GM18505 (cell line): Measurements from ENCODE around the gene LRRC73.
"Not testable (repeated sequence)": the region's sequence is repeated elsewhere in the genome, so short reads cannot be mapped to it uniquely, and the experiment has no call there.

Experiments
- ATAC-seq: cut with Tn5 transposase; IDR thresholded peaks from one replicate; pipeline ENCODE4 v1.9.1; 2021; ENCODE audit not compliant: unreplicated experiment
- POLR2A ChIP-seq: IDR thresholded peaks from 4 replicates; pipeline ENCODE4 v1.6.1; 2011; ENCODE audit warnings: borderline replicate concordance; ENCODE audit not compliant: insufficient read depth, insufficient read length; ENCODE audit errors: extremely low read depth

Gene LRRC73, protein sequence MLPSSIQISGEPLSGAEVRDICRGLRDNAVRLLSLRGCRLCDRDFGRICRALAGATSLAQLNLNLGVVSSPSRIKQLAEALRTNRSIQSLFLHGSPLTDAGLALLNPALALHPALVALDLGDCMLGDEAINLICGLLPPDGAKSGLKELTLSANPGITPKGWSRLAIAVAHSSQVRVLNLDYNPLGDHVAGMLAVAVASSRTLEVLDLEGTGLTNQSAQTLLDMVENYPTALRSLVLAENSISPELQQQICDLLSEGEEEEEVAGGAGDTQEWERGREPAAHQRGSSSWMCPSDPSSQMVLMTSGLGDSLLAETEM

DNA sequence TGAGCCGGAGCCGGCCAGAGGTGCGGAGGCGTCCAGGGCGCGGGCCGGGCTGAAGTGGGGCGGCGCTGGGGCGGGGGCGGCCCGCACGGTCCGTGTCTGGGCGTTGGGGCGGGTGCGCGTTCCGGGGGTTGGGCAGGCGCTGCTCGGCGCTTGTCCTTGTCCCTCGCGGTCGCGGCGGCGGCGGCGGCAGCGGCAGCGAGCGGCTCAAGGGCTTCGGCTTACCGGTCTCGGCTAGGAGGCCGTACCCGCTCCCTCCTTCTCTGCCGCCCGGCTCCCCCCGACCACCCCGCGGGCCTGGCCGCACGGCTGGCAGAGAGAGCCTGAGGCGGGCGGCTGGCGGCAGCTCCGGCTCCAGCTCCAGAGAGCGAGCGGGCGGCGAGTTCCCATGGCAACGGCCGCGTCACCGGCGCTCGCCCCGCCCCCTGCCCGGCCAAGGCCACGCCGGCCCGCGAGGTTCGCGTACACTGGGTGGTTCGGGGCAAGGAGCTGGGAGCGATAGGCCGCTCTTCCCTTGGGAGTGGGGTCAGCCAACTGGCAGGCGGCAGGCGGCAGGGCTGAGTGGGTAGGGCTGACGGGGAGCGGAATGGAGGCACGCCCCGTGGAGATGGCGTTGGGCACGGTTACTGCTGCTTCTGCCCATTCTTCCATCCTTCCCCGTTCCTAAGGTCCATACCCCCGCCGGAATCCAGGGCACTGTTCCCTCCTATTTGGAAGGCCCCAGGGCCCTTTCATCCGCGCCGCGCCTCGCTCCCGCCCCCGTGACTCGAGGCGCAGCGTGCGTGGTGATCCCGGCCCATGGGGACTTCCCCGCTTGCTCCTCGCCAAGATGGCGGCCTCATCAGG, at the start of gene LRRC73:
LRRC73 (minus strand) TSS at position 363 of the 843 bp plus-strand sequence. CDS start 561 bp downstream, outside the sequence.
- TF ChIP-seq POLR2A: peak; percentile 27
- ATAC-seq: peak; percentile 48

DNA sequence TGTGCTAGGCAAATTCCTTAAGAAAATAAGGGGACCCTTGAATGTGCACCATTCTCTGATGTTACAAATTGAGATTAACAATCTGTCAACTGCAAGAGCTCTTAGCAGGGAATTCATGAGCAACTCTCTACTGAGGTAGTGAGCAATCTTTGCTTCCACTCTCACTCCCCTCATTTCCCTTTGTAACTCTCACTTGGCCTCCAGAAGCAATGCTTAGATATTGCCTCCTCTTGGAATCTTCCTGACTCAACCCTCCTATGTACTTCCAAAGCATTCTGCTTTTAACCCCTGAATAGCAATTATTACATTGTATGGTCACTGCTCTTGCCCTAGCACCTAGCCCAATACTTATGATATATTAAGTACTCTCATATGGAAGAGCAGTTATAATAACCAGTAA, 49.2 kb upstream of the LRRC73 start:
- no peak for TF ChIP-seq POLR2A
- ATAC-seq: no peak

DNA sequence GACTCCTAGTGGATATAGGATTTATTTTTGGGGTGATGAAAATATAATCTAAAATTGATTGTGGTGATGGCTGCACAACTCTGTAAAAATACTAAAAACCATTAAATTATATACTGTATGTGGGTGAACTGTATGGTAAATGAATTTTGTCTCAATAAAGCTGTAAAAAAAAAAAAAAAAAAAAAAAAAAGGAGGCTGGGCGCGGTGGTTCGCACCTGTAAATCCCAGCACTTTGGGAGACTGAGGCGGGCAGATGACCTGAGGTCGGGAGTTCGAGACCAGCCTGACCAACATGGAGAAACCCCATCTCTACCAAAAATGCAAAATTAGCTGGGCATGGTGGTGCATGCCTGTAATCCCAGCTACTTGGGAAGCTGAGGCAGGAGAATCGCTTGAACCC, 47.5 kb upstream of the LRRC73 start:
- ATAC-seq: not testable (repeated sequence)

DNA sequence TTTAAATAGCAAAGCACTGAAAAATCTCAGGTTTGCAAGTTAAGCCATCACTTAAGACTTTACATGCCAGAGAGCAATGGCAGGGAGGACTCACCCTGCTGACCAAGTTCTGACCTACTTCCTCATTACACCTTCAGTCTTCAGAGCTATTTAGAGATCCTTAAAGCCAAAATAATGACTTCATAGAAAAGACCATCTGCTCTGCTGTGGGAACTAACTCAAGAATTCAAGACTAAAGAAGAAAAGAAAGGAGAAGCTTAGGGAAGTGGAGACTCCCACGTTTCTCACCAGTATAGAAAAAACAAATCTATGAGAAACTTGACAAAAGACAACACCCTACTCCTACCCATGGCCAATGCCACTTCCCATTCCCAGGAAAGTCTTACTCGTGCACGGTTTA, 37.1 kb upstream of the LRRC73 start:
- no peak for ATAC-seq
- no peak for TF ChIP-seq POLR2A

DNA sequence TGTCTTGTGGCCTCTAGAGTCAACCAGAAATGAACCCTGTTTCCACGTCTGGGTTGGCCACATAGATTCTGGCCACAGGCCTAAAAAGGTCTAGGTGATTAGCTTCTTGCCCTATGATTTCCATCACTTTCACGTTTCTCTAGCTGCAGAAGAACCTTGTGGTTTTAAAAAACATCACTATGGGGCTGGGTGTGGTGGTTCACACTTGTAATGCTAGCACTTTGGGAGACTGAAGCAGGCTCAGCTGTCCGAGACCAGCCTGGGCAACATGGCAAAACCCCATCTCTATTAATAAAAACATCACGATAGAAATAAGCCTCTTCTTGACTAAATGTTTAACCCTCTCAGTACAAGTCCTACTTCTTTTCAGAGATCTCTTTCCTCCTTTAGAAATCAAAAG, 34.3 kb upstream of the LRRC73 start:
- no peak for TF ChIP-seq POLR2A
- no peak for ATAC-seq

DNA sequence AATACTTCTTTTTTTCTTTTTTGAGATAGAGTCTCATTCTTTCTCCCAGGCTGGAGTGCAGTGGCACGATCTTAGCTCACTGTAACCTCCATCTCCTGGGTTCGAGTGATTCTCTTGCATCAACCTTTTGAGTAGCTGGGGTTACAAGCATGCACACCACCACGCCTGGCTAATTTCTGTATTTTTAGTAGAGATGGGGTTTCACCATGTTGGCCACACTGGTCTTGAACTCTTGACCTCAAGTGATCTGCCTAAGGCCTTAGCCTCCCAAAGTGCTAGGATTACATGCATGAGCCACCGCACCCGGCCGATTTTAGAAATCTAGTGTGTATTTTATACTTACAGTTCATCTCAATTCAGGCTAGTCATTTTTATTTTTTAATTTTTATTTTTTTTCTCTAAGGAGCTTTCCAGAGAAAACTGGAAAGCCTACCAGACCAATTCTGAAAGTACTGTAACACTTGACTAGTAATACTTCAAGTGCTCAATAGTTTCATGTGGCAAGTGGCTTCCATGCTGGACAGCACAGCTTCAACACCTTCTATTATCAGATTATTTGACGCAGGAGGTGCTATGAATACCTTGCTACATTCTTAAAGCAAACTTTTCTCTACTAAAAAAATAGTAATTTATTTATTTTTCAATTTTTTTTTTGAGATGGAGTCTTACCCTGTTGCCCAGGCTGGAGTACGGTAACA, 31.8 kb upstream of the LRRC73 start:
- ATAC-seq: no peak
- TF ChIP-seq POLR2A: no peak

DNA sequence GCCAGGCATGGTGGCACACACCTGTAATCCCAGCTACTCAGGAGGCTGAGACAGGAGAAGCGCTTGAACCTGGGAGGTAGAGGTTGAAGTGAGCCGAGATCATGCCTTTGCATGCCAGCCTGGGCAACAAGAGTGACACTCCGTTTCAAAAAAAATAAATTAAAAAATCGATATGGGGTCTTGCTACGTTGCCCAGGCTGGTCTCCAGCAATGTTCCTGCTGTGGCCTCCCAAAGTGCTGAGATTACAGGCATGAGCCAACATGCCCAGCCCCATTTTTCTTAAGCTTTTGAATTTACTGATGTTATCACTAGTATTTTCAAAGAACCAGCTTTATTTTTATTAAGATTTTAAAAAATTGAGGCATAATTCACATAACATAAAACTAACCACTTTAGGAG, 30.4 kb upstream of the LRRC73 start:
- no peak for ATAC-seq
- no peak for TF ChIP-seq POLR2A

DNA sequence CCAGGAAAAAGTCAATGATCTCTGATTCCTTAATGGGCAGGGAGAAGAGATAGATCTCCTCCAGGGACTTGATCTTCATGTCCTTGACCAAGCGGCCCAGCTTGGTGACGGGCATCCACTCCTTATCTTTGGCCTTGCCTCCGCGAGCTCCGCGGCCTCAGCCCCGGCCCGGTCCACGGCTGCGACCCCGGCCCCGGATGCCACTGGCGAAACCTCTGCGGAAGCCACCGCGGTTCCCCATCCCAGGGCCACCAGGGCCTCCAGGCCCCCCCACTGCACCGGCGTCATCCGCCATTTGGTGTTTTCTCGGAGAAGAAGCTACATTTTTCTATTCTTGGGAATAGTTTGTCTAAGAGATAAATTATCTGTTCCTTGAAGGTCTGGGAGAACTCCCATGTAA, 29.3 kb upstream of the LRRC73 start:
- ATAC-seq: not testable (repeated sequence)

DNA sequence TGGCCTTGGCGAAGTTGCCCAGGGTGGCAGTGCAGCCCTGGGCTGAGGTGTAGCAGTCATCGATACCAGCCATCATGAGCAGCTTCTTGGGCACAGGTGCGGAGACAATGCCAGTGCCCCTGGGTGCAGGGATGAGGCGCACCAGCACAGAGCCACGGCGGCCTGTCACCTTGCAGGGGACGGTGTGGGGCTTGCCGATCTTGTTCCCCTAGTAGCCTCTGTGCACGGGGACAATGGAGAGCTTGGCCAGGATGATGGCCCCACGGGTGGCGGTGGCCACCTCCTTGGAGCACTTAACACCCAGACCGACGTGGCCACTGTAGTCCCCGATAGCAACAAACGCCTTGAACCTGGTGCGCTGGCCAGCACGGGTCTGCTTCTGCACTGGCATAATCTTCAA, 28.8 kb upstream of the LRRC73 start:
- ATAC-seq: not testable (repeated sequence)

DNA sequence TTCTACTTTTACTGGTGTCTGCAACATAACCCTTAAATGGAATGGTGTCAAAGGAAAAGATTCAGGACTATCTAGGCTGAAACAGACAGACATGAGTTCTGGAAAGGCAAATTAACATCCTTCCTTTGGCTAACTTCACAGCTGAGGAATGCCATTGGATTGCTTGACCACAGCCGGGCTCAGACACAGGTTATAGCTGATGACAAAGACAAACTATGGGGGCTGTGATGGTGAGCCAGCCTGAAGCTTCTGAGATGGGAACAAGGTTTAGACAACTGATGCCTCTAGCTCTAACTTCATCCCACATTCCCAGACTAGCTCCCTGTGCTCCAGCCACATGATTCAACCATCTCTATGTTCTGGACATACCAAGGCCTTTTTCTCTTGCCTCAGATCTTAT, 22.1 kb upstream of the LRRC73 start:
- no peak for TF ChIP-seq POLR2A
- no peak for ATAC-seq

DNA sequence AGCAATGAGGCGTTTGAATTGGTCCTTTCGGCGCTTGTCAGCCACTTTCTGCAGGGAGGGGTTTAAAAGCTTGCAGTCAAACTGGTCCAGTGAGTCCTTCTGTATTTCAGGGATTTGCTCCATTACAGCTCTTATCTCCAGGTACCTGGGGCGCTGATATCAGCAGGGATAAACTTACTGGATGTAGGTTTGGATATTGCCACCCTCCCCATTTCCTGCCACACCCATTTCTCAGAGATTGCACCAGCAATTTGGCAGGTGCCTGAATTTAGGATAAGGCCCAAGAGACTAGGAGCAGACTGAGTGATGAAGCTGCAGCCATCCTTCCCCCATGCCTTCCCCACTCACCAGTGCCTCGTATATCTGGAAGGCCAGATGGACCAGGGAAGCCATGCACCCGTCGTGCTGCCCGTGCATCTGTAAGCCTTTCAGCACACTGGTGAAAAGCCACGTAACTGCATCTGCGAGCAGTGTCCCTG, 14.4 kb upstream of the LRRC73 start:
- TF ChIP-seq POLR2A: no peak
- ATAC-seq: no peak

DNA sequence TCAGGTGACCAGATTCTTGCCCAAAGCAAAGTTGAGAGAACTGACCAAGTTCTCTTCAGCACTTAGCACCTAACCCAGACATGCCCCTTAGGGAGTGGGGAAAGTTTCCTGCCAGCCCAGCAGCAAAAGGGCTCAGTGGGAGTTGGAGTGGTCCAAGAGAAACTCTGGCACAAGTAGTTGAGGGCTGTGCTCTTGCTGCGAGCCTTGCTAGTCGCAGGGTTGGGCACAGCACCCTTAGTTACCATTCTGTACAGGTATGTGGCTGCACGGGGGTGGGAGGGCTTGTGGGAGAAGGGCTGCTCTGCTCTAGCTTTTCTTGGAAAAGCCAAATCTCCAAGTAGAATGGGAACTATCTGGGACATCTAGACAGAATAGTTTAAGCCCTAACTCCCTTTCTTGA, 13.1 kb upstream of the LRRC73 start:
- no peak for TF ChIP-seq POLR2A
- no peak for ATAC-seq

DNA sequence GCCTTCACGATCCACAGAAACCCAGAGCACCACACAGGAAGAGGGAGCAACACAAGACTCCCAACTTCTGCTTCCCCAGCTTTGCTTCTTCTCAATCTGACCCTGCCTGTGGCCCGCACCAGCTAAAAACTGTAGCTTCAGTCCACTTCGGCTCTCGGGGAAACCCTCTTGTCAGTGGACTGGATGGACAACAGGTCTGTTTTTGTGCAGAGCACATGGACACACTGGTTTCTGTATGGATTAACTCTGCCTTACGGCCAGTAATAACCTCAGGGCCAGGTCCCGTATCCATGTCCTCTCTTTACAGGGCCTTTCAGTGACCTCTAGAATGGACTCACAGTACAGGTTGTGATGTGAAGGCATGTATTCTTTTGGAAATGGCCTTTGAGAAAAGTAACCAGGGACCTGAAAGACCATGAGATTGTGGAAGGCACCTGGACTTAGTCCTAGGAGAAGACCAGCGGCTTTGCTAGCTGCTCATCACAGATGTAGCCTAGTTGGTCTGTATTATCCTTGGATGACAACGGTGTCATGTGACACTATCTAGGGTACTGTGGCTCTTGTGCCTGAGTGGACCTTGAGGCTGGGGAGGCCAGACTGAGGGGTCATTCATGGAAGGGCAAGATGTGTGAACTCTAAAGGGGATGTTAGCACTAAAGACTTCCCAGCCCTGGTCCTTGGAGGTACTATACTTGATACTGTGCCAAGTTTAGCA, 12.6 kb upstream of the LRRC73 start:
- ATAC-seq: no peak

DNA sequence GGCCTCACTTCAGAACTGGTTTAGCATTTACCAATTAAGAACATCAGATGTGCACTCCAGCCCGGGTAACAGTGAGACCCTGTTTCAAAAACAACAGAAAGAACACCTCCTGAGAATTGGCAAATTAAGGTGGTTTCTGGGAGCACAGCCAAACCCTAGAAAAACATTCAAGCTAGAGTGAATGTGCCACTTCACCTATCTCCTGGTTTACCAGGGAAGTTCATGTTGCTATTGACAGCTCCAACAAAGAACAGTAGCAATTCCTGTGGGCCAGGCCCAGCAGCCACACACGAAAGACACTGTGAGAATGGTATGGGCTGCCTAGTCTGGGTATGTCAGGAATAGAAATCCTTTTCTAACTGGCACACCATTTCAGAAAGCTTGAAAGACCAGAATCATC, 11.7 kb upstream of the LRRC73 start:
- TF ChIP-seq POLR2A: no peak
- no peak for ATAC-seq

More for the DNA sequence above, 12.6 kb upstream of the LRRC73 start:
- TF ChIP-seq POLR2A: no peak

DNA sequence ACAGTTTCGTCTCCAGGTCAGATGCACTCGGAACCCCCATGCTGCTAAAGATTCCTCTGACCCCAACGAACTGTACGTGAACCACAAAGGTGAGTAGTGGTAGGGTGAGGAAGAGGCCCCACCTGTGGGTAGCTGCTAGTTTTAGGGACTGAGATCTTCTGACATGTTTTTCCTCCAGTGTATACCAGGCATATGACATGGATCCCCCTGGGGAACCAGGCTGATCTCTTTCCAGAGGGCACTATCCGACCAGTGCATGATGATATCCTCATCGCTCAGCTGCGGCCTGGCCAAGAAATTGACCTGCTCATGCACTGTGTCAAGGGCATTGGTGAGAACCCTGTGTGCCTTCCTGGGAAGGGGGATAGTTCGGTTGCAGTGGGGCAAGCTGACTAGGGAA, 10.0 kb upstream of the LRRC73 start:
- TF ChIP-seq POLR2A: no peak
- no peak for ATAC-seq
